GM12873 (cell line): ENCODE results near the gene UFC1.

Experiments used
- CTCF ChIP-seq: IDR thresholded peaks from 2 replicates; pipeline ENCODE4 v1.5.1; 2012; ENCODE audit warnings: low read depth, mild to moderate bottlenecking, moderate library complexity, low read length, control low read depth; ENCODE audit not compliant: insufficient read depth; ENCODE audit errors: missing control alignments

Gene UFC1

GRCh38 chr1:161200992-161201835 lies 47.4 kb downstream of the UFC1 start:
- no peak for TF ChIP-seq CTCF

- TF ChIP-seq CTCF, result peak; percentile 27
Measured at GRCh38 chr1:161201836-161202712, 48.3 kb downstream of the UFC1 start, which contains the start of gene NDUFS2. TSS of gene NDUFS2 (plus strand) at chr1:161202367. CDS start at chr1:161202386, 19 bp downstream.

DNA sequence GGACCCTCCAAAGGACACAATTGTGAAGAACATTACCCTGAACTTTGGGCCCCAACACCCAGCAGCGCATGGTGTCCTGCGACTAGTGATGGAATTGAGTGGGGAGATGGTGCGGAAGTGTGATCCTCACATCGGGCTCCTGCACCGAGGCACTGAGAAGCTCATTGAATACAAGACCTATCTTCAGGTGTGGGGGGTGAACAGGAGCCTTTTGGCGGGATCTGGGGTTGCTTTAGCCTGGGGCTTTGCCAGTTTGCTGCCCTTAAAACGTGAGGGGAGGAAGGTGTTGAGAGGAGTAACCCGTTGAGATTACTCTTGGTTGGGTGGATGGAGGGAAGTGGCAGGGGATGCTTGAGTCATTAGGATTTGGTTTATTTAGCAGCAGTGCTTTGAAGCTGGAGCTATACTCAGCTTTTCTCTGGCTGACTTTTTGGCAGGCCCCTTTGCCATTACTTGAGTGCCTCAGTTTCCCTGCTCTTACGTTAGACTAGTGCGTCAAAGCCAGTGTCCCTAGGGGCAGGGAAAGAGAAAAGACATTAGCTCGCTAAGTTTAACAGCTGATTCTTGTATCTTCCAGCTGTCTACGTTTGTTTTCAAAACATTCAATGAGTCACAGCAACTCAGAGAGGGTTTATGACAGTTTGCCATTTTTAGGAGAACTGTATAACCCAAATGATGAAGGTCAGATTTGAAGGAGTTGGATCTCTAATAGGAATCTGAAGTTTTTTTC lies 52.8 kb downstream of the UFC1 start:
- no peak for TF ChIP-seq CTCF

DNA sequence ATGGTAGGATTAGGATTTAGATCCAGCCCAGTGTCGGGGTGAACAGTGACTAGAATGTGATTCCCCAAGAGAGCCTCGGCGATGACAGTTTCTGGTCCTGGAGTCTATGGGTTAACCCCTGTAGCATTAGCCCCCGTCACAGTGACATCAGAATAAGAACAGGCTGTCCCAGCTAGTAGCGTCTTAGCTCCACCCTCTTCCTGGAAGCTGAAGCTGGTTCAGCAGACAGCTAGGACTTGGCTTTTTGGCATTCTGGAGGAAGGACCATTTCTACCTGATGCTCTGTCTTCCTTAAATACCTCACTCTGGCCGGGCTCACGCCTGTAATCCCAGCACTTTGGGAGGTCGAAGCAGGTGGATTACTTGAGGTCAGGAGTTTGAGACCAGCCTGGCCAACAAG lies 53.4 kb downstream of the UFC1 start:
- TF ChIP-seq CTCF, result no peak
